GM23248 (cell line): ENCODE measurements around the gene ANKRD52. TPM values are rescaled to one million over a fixed set of nuclear protein-coding genes. Genes with fewer than 3 reads are reported as not detected.

Experiments used
- DNase-seq: peaks from one replicate; pipeline ENCODE4 v3.0.0-alpha.2; 2015
- H2AFZ ChIP-seq: fragments of 200-600 bp; sonication (generic); 2 replicates; pipeline ENCODE4 v1.6.1; 2016; ENCODE audit warnings: antibody characterized with exemption
- H3F3A ChIP-seq: fragments of 200-600 bp; sonication (generic); 2 replicates; pipeline ENCODE4 v1.6.1; 2016; ENCODE audit warnings: mild to moderate bottlenecking, antibody characterized with exemption, mixed run types; ENCODE audit not compliant: insufficient read depth
- H3K27ac ChIP-seq: fragments of 200-600 bp; sonication (generic); 2 replicates; pipeline ENCODE4 v1.5.1; 2016; ENCODE audit warnings: mild to moderate bottlenecking
- H3K27me3 ChIP-seq: fragments of 200-600 bp; sonication (generic); replicated peaks from 2 replicates; pipeline ENCODE4 v1.6.1; 2016; ENCODE audit warnings: mild to moderate bottlenecking; ENCODE audit not compliant: insufficient read depth
- H3K36me3 ChIP-seq: fragments of 200-600 bp; sonication (generic); 2 replicates; pipeline ENCODE4 v1.6.1; 2016; ENCODE audit warnings: low read depth, mild to moderate bottlenecking
- H3K4me1 ChIP-seq: fragments of 200-600 bp; sonication (generic); 2 replicates; pipeline ENCODE4 v1.6.1; 2016; ENCODE audit warnings: mild to moderate bottlenecking; ENCODE audit not compliant: insufficient read depth
- H3K4me2 ChIP-seq: fragments of 200-600 bp; sonication (generic); one replicate; pipeline ENCODE4 v1.6.1; 2016; ENCODE audit warnings: mild to moderate bottlenecking; ENCODE audit not compliant: unreplicated experiment
- H3K4me3 ChIP-seq: fragments of 200-600 bp; sonication (generic); 2 replicates; pipeline ENCODE4 v1.5.1; 2016; ENCODE audit warnings: mild to moderate bottlenecking
- H3K79me2 ChIP-seq: fragments of 200-600 bp; sonication (generic); 2 replicates; pipeline ENCODE4 v1.6.1; 2016; ENCODE audit warnings: mild to moderate bottlenecking; ENCODE audit not compliant: insufficient read depth
- H3K9ac ChIP-seq: fragments of 200-600 bp; sonication (generic); 2 replicates; pipeline ENCODE4 v1.6.1; 2016; ENCODE audit warnings: mild to moderate bottlenecking
- H3K9me2 ChIP-seq: fragments of 200-600 bp; sonication (generic); 2 replicates; pipeline ENCODE4 v1.6.1; 2016; ENCODE audit warnings: mixed run types, mild to moderate bottlenecking, moderate library complexity; ENCODE audit not compliant: insufficient read depth
- H3K9me3 ChIP-seq: fragments of 200-600 bp; sonication (generic); one replicate; pipeline ENCODE4 v1.6.1; 2017; ENCODE audit warnings: low read depth
- H4K20me1 ChIP-seq: fragments of 200-600 bp; sonication (generic); 2 replicates; pipeline ENCODE4 v1.6.0; 2016; ENCODE audit not compliant: insufficient read depth
- EZH2 ChIP-seq: fragments of 200-600 bp; sonication (generic); IDR thresholded peaks from 2 replicates; pipeline ENCODE4 v1.6.1; 2018; ENCODE audit warnings: antibody characterized with exemption, mild to moderate bottlenecking; ENCODE audit not compliant: insufficient read depth, poor library complexity, severe bottlenecking
- EZH2phosphoT487 ChIP-seq: fragments of 200-600 bp; sonication (generic); IDR thresholded peaks from 2 replicates; pipeline ENCODE4 v1.6.1; 2018; ENCODE audit warnings: antibody characterized with exemption, moderate library complexity, mild to moderate bottlenecking, low read depth; ENCODE audit not compliant: insufficient read depth
- WGBS, 2 experiments: methylation state at CpG; one replicate each; pipeline ENCODE4 v1.1.6; 2015 to 2017; ENCODE audit warnings: low lambda C conversion rate in 2 of 2, low coverage in 1 of 2; ENCODE audit errors: missing lambda C conversion rate in 2 of 2; 5-methylcytosine and 5-hydroxymethylcytosine counted together
- in situ Hi-C: fragments of 300-500 bp; cut with MboI; formaldehyde crosslinking; loops from 2 replicates; pipeline ENCODE4 v1.15.0; 2020
- polyA plus RNA-seq: library from polyadenylated mRNA; unstranded; fragments of >200 nt; fragmentation: Nextera tagmentation; extraction: Ambion mirVana; gene quantifications from 2 replicates; pipeline ENCODE4 v1.2.1, GENCODE V29; 2016
- total RNA-seq: library from RNA; depleted of rRNA; stranded (reverse); fragments of >200 nt; shearing (Covaris generic); gene quantifications from 2 replicates; pipeline ENCODE4 v1.2.3, GENCODE V29; 2014

Gene ANKRD52
- total and polyA plus RNA-seq, 2 experiments from 2014 or later: 24.5 to 61.7 TPM

GRCh38 chr12:56257071-56257470 is 1.1 kb downstream of the ANKRD52 start:
- peaks cover 33% of the 10 kb centered on the region for H3K4me1 ChIP-seq
- DNase-seq: peak; percentile 31
- H4K20me1 ChIP-seq: no peaks in the 10 kb centered on the region
- no peak for TF ChIP-seq EZH2
- no peak for TF ChIP-seq EZH2phosphoT487
- no peaks in the 10 kb centered on the region for H3K27me3 ChIP-seq
- in situ Hi-C loops: no loop called here
- H3K36me3 ChIP-seq: peaks cover 38% of the 10 kb centered on the region
- 16 to 19% methylated on average over 8 of the region's 8 CpGs for whole genome bisulfite sequencing, 2 experiments
- H3K4me3 ChIP-seq: peak overlapping the region; percentile 96
- no peaks in the 10 kb centered on the region for H3K9me3 ChIP-seq
- H3K79me2 ChIP-seq: peaks cover 58% of the 10 kb centered on the region
- no peak overlapping the region for H2AFZ ChIP-seq
- no peaks in the 10 kb centered on the region for H3K9me2 ChIP-seq
- H3K9ac ChIP-seq: peak overlapping the region; percentile 81
- H3K4me2 ChIP-seq: peak overlapping the region; percentile 97
- H3K27ac ChIP-seq: peak overlapping the region; percentile 70
- H3F3A ChIP-seq: peaks cover 47% of the 10 kb centered on the region

- peaks cover 44% of the 10 kb centered on the region for H3K36me3 ChIP-seq
- H4K20me1 ChIP-seq: no peaks in the 10 kb centered on the region
- H3F3A ChIP-seq: peaks cover 41% of the 10 kb centered on the region
- peak; percentile 82 for DNase-seq
- 3 to 4% methylated on average over 4 of the region's 4 CpGs for WGBS, 2 experiments
- H3K27ac ChIP-seq: peak overlapping the region; percentile 70
- H3K4me2 ChIP-seq: peak overlapping the region; percentile 97
- no peak overlapping the region for H2AFZ ChIP-seq
- H3K27me3 ChIP-seq: no peaks in the 10 kb centered on the region
- H3K9me3 ChIP-seq: no peaks in the 10 kb centered on the region
- no peak for TF ChIP-seq EZH2
- TF ChIP-seq EZH2phosphoT487: no peak
- peaks cover 65% of the 10 kb centered on the region for H3K79me2 ChIP-seq
- H3K4me1 ChIP-seq: peaks cover 28% of the 10 kb centered on the region
- H3K9me2 ChIP-seq: no peaks in the 10 kb centered on the region
- H3K4me3 ChIP-seq: peak overlapping the region; percentile 96
- in situ Hi-C loops: no loop called here
- peak overlapping the region; percentile 81 for H3K9ac ChIP-seq
These were observed 1.7 kb downstream of the ANKRD52 start for GRCh38 chr12:56256326-56256960.

- Histone ChIP-seq H3K4me2 (peak overlapping the region; percentile 97), H3K27ac (0 out of 2 replicates have a peak overlapping the region, but pooled peaks have one; percentile 70)
These were observed 2.5 kb downstream of the ANKRD52 start for GRCh38 chr12:56255671-56256070.

GRCh38 chr12:56253091-56253490 is 5.1 kb downstream of the ANKRD52 start:
- Histone ChIP-seq H3K9me3 (no peaks in the 10 kb centered on the region), H3F3A (peaks cover 29% of the 10 kb centered on the region), H3K36me3 (peaks cover 69% of the 10 kb centered on the region), H3K27ac (no peak overlapping the region), H3K4me2 (no peak overlapping the region), H3K4me3 (no peak overlapping the region), H3K9ac (no peak overlapping the region), H3K9me2 (no peaks in the 10 kb centered on the region), H3K27me3 (no peaks in the 10 kb centered on the region), H3K79me2 (peaks cover 86% of the 10 kb centered on the region), H2AFZ (no peak overlapping the region), H3K4me1 (peaks cover 17% of the 10 kb centered on the region), H4K20me1 (no peaks in the 10 kb centered on the region)
- TF ChIP-seq EZH2phosphoT487 (no peak), EZH2 (no peak)
- no peak for DNase-seq
- in situ Hi-C loops: no loop called here
- 96 to 98% methylated on average over 11 of the region's 11 CpGs for WGBS, 2 experiments

More at GRCh38 chr12:56255671-56256070, 2.5 kb downstream of the ANKRD52 start:
- H3K79me2 ChIP-seq: peaks cover 70% of the 10 kb centered on the region
- TF ChIP-seq EZH2phosphoT487 (no peak), EZH2 (no peak)
- H3K9me2 ChIP-seq: no peaks in the 10 kb centered on the region
- no peaks in the 10 kb centered on the region for H4K20me1 ChIP-seq
- no peaks in the 10 kb centered on the region for H3K9me3 ChIP-seq
- in situ Hi-C loops: no loop called here
- H3F3A ChIP-seq: peaks cover 36% of the 10 kb centered on the region
- no peak overlapping the region for H2AFZ ChIP-seq
- H3K27me3 ChIP-seq: no peaks in the 10 kb centered on the region
- WGBS, 2 experiments: 74 to 83% methylated on average over 7 of the region's 7 CpGs
- H3K9ac ChIP-seq: peak overlapping the region; percentile 81; the same call in 1 of the 2 replicates
- no peak for DNase-seq
- peaks cover 52% of the 10 kb centered on the region for H3K36me3 ChIP-seq
- peaks cover 22% of the 10 kb centered on the region for H3K4me1 ChIP-seq
- peak overlapping the region; percentile 96; the same call in 1 of the 2 replicates for H3K4me3 ChIP-seq
